Measurements from ENCODE around the gene SLCO1A2.

DNA sequence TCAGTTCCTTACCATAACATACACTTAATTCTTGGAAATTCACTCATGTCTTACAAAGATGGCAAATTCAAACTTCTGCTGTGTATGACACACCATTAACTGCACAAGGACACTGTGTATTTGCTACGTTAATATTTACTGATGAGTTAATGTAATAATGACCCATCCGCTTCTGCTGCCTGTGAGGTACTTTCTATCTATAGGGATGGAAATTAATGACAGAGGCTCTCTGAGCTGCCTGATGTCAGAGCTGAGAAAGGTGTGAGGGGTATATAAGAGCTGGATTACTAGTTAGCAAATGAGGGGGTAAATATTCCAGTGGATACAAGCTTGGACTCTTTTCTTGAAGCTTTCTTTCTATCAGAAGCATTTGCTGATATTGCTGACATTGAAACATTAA is 37.9 kb upstream of the SLCO1A2 start, which contains the start of gene IAPP:
- TF ChIP-seq, protein P1, sequence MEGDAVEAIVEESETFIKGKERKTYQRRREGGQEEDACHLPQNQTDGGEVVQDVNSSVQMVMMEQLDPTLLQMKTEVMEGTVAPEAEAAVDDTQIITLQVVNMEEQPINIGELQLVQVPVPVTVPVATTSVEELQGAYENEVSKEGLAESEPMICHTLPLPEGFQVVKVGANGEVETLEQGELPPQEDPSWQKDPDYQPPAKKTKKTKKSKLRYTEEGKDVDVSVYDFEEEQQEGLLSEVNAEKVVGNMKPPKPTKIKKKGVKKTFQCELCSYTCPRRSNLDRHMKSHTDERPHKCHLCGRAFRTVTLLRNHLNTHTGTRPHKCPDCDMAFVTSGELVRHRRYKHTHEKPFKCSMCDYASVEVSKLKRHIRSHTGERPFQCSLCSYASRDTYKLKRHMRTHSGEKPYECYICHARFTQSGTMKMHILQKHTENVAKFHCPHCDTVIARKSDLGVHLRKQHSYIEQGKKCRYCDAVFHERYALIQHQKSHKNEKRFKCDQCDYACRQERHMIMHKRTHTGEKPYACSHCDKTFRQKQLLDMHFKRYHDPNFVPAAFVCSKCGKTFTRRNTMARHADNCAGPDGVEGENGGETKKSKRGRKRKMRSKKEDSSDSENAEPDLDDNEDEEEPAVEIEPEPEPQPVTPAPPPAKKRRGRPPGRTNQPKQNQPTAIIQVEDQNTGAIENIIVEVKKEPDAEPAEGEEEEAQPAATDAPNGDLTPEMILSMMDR (IDR thresholded peaks at IDR 0.05; ENCODE audit: borderline replicate concordance, extremely low read depth, low read length, poor library complexity, severe bottlenecking) = no peak
- TF ChIP-seq EZH2 (IDR thresholded peaks at IDR 0.05; ENCODE audit: borderline replicate concordance, low read depth, low read length, severe bottlenecking) = no peak

All from DND-41 (cell line).